Measurements from ENCODE around the gene PRKCZ. TPM values are rescaled to one million over a fixed set of nuclear protein-coding genes. Genes with fewer than 3 reads are reported as not detected.

Gene PRKCZ
- polyA plus RNA-seq, 6 donors from 2014 or later = 5.7 to 12.4 (median 9.3) TPM

GRCh38 chr1:2172012-2172411 lies 121.8 kb downstream of the PRKCZ start:
- Mint-ChIP-seq H3K27me3 (no peaks in the 10 kb centered on the region), H3K4me1 (peaks cover 0 to 11% (median 3%) of the 10 kb centered on the region in 3 donors), H3K4me3 (no peak overlapping the region), H3K9me3 (no peaks in the 10 kb centered on the region), H3K36me3 (peaks cover 0 to 6% of the 10 kb centered on the region in 2 donors), H3K27ac (no peak overlapping the region)
- DNase-seq (no peak), ATAC-seq (ENCODE audit: low read depth in 2 of 2) (no peak)

GRCh38 chr1:2172551-2173146 lies 122.4 kb downstream of the PRKCZ start:
- Mint-ChIP-seq H3K4me1 (peaks cover 0 to 11% (median 3%) of the 10 kb centered on the region in 3 donors), H3K9me3 (no peaks in the 10 kb centered on the region), H3K36me3 (peaks cover 0 to 6% of the 10 kb centered on the region in 2 donors), H3K27me3 (no peaks in the 10 kb centered on the region), H3K27ac (no peak overlapping the region), H3K4me3 (peak overlapping the region in 1 of 8 donors; percentile 67)
- DNase-seq = no peak
- ATAC-seq (ENCODE audit: low read depth in 2 of 2) = no peak

GRCh38 chr1:2173546-2174347 lies 123.5 kb downstream of the PRKCZ start:
- peak; percentile 5 to 8 for ATAC-seq (ENCODE audit: low read depth in 2 of 2)
- Mint-ChIP-seq H3K27me3 (no peaks in the 10 kb centered on the region), H3K9me3 (no peaks in the 10 kb centered on the region), H3K36me3 (no peaks in the 10 kb centered on the region), H3K4me1 (peaks cover 0 to 11% (median 6%) of the 10 kb centered on the region in 3 donors), H3K4me3 (peak overlapping the region in 1 of 8 donors; percentile 44), H3K27ac (peak overlapping the region in 1 of 6 donors; percentile 66)
- DNase-seq = no peak

- Mint-ChIP-seq H3K4me1 (peaks cover 0 to 11% (median 7%) of the 10 kb centered on the region in 3 donors), H3K27ac (no peak overlapping the region), H3K4me3 (peak overlapping the region in 2 of 8 donors; percentile 15 to 41), H3K36me3 (no peaks in the 10 kb centered on the region), H3K9me3 (no peaks in the 10 kb centered on the region), H3K27me3 (no peaks in the 10 kb centered on the region)
- DNase-seq = no peak
- ATAC-seq (ENCODE audit: low read depth in 2 of 2) = peak; percentile 21 to 49
Measured at GRCh38 chr1:2174348-2175054, 124.3 kb downstream of the PRKCZ start.

GRCh38 chr1:2175055-2175414 lies 124.8 kb downstream of the PRKCZ start:
- Mint-ChIP-seq H3K4me3 (peak overlapping the region in 1 of 8 donors; percentile 41), H3K4me1 (peaks cover 0 to 11% (median 10%) of the 10 kb centered on the region in 3 donors), H3K27me3 (no peaks in the 10 kb centered on the region), H3K9me3 (no peaks in the 10 kb centered on the region), H3K36me3 (no peaks in the 10 kb centered on the region), H3K27ac (no peak overlapping the region)
- ATAC-seq (ENCODE audit: low read depth in 2 of 2) (no peak), DNase-seq (no peak)

- Mint-ChIP-seq H3K36me3 (no peaks in the 10 kb centered on the region), H3K27me3 (no peaks in the 10 kb centered on the region), H3K27ac (no peak overlapping the region), H3K4me1 (peaks cover 0 to 11% (median 10%) of the 10 kb centered on the region in 3 donors), H3K4me3 (peak overlapping the region in 1 of 8 donors; percentile 3), H3K9me3 (no peaks in the 10 kb centered on the region)
- DNase-seq = no peak
- no peak for ATAC-seq (ENCODE audit: low read depth in 2 of 2)
Measured at GRCh38 chr1:2175681-2176454, 125.7 kb downstream of the PRKCZ start.

GRCh38 chr1:2176615-2177014 lies 126.4 kb downstream of the PRKCZ start:
- Mint-ChIP-seq H3K9me3 (no peaks in the 10 kb centered on the region), H3K4me3 (no peak overlapping the region), H3K27me3 (no peaks in the 10 kb centered on the region), H3K27ac (no peak overlapping the region), H3K4me1 (peaks cover 0 to 11% (median 10%) of the 10 kb centered on the region in 3 donors), H3K36me3 (no peaks in the 10 kb centered on the region)
- ATAC-seq (ENCODE audit: low read depth in 2 of 2) = no peak
- no peak for DNase-seq

GRCh38 chr1:2177541-2177940 lies 127.3 kb downstream of the PRKCZ start:
- no peak for DNase-seq
- H3K4me3 Mint-ChIP-seq = no peak overlapping the region
- no peak overlapping the region for H3K27ac Mint-ChIP-seq
- H3K9me3 Mint-ChIP-seq = no peaks in the 10 kb centered on the region
- no peaks in the 10 kb centered on the region for H3K36me3 Mint-ChIP-seq
- ATAC-seq (ENCODE audit: low read depth in 2 of 2) = no peak
- no peaks in the 10 kb centered on the region for H3K27me3 Mint-ChIP-seq
- peaks cover 0 to 12% (median 11%) of the 10 kb centered on the region in 3 donors for H3K4me1 Mint-ChIP-seq

GRCh38 chr1:2177946-2178538 lies 127.8 kb downstream of the PRKCZ start:
- H3K36me3 Mint-ChIP-seq = no peaks in the 10 kb centered on the region
- no peak for ATAC-seq (ENCODE audit: low read depth in 2 of 2)
- no peaks in the 10 kb centered on the region for H3K9me3 Mint-ChIP-seq
- peaks cover 0 to 17% (median 14%) of the 10 kb centered on the region in 3 donors for H3K4me1 Mint-ChIP-seq
- H3K27ac Mint-ChIP-seq = no peak overlapping the region
- DNase-seq = no peak
- H3K4me3 Mint-ChIP-seq = no peak overlapping the region
- H3K27me3 Mint-ChIP-seq = no peaks in the 10 kb centered on the region

GRCh38 chr1:2178875-2179274 lies 128.7 kb downstream of the PRKCZ start:
- peaks cover 0 to 21% (median 17%) of the 10 kb centered on the region in 3 donors for H3K4me1 Mint-ChIP-seq
- no peak for DNase-seq
- no peak overlapping the region for H3K27ac Mint-ChIP-seq
- H3K27me3 Mint-ChIP-seq = no peaks in the 10 kb centered on the region
- H3K4me3 Mint-ChIP-seq = no peak overlapping the region
- no peaks in the 10 kb centered on the region for H3K36me3 Mint-ChIP-seq
- no peak for ATAC-seq (ENCODE audit: low read depth in 2 of 2)
- H3K9me3 Mint-ChIP-seq = no peaks in the 10 kb centered on the region

GRCh38 chr1:2179283-2180013 lies 129.2 kb downstream of the PRKCZ start:
- DNase-seq (no peak), ATAC-seq (ENCODE audit: low read depth in 2 of 2) (no peak)
- Mint-ChIP-seq H3K9me3 (no peaks in the 10 kb centered on the region), H3K27me3 (no peaks in the 10 kb centered on the region), H3K4me1 (peaks cover 0 to 17% (median 16%) of the 10 kb centered on the region in 3 donors), H3K36me3 (no peaks in the 10 kb centered on the region), H3K27ac (no peak overlapping the region), H3K4me3 (no peak overlapping the region)
